Activated CD8-positive, alpha-beta memory T cell treated with anti-CD3 and anti-CD28 coated beads for 48 hours (primary cell): ENCODE data around the gene CDK7.

ENCODE experiments used
- DNase-seq, 3 experiments: peaks; one replicate each; pipeline ENCODE4 v3.0.0-alpha.2; 2020; ENCODE audit warnings: low read depth in 2 of 3, low spot score in 2 of 3

Gene CDK7

GRCh38 chr5:69288688-69289087 is 54.0 kb downstream of the CDK7 start:
- DNase-seq = no peak

GRCh38 chr5:69292306-69292705 is 57.6 kb downstream of the CDK7 start:
- no peak for DNase-seq

GRCh38 chr5:69293882-69294281 is 59.2 kb downstream of the CDK7 start:
- no peak for DNase-seq

GRCh38 chr5:69295088-69295754 is 60.5 kb downstream of the CDK7 start:
- DNase-seq = no peak

- no peak for DNase-seq
These were observed 64.9 kb downstream of the CDK7 start for GRCh38 chr5:69299625-69300024.

- DNase-seq = no peak
These were observed 66.0 kb downstream of the CDK7 start for GRCh38 chr5:69300537-69301203.

GRCh38 chr5:69305512-69305911 is 70.8 kb downstream of the CDK7 start:
- no peak for DNase-seq

GRCh38 chr5:69308046-69308553 is 73.4 kb downstream of the CDK7 start:
- DNase-seq = no peak

GRCh38 chr5:69309380-69309779 is 74.7 kb downstream of the CDK7 start:
- no peak for DNase-seq

GRCh38 chr5:69312459-69313160 is 77.9 kb downstream of the CDK7 start:
- DNase-seq = no peak

GRCh38 chr5:69313428-69313827 is 78.7 kb downstream of the CDK7 start:
- no peak for DNase-seq

- no peak for DNase-seq
These were observed 81.3 kb downstream of the CDK7 start for GRCh38 chr5:69315972-69316371.

GRCh38 chr5:69317391-69317790 is 82.7 kb downstream of the CDK7 start:
- DNase-seq = no peak

- no peak for DNase-seq
These were observed 91.7 kb downstream of the CDK7 start for GRCh38 chr5:69326365-69326764.
